ENCODE data around the gene DCTN5.

DNA sequence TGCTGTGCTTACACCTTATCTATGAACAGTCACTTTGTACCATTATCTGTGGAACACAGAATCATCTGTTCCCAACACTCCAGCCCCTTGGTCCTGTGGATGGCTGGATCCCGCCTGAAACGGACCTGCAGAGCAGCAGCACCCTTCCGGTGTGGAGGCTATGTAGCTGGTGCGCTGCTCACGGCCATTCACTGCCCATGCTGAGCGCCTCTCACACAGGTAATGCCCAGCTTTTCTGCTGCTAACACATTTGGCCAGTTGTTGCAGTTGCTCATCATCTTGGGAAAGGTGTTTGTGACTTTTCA lies 26.0 kb downstream of the DCTN5 start:
- TF ChIP-seq CTCF (conservative IDR thresholded peaks at IDR 0.05 in 1 of 2, IDR thresholded peaks at IDR 0.05 in 1 of 2; ENCODE audit: low read depth in 1 of 2, low read length in 2 of 2) (no peak), EZH2 (IDR thresholded peaks at IDR 0.05; ENCODE audit: low read length, missing control alignments) (no peak)
